Measurements from ENCODE around the gene LYPD1.

- TF ChIP-seq, protein P1, sequence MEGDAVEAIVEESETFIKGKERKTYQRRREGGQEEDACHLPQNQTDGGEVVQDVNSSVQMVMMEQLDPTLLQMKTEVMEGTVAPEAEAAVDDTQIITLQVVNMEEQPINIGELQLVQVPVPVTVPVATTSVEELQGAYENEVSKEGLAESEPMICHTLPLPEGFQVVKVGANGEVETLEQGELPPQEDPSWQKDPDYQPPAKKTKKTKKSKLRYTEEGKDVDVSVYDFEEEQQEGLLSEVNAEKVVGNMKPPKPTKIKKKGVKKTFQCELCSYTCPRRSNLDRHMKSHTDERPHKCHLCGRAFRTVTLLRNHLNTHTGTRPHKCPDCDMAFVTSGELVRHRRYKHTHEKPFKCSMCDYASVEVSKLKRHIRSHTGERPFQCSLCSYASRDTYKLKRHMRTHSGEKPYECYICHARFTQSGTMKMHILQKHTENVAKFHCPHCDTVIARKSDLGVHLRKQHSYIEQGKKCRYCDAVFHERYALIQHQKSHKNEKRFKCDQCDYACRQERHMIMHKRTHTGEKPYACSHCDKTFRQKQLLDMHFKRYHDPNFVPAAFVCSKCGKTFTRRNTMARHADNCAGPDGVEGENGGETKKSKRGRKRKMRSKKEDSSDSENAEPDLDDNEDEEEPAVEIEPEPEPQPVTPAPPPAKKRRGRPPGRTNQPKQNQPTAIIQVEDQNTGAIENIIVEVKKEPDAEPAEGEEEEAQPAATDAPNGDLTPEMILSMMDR (IDR thresholded peaks at IDR 0.05): no peak
- TF ChIP-seq POLR2A (IDR thresholded peaks at IDR 0.05): no peak
Measured at GRCh38 chr2:132595693-132596092, 74.3 kb downstream of the LYPD1 start.
